Activated T-cell treated with anti-CD3 and anti-CD28 coated beads for 4 hours (primary cell): ENCODE measurements around the gene HAUS3.
"Not testable (repeated sequence)": the region's sequence is repeated elsewhere in the genome, so short reads cannot be mapped to it uniquely, and the experiment has no call there.

Source experiments
- DNase-seq: peaks from one replicate; pipeline ENCODE4 v3.0.0-alpha.2; 2020

The HAUS3 gene

GRCh38 chr4:2275546-2276251 is 33.8 kb upstream of the HAUS3 start:
- DNase-seq: no peak

- DNase-seq: not testable (repeated sequence)
Observed at GRCh38 chr4:2275044-2275397, 33.1 kb upstream of the HAUS3 start.

DNA sequence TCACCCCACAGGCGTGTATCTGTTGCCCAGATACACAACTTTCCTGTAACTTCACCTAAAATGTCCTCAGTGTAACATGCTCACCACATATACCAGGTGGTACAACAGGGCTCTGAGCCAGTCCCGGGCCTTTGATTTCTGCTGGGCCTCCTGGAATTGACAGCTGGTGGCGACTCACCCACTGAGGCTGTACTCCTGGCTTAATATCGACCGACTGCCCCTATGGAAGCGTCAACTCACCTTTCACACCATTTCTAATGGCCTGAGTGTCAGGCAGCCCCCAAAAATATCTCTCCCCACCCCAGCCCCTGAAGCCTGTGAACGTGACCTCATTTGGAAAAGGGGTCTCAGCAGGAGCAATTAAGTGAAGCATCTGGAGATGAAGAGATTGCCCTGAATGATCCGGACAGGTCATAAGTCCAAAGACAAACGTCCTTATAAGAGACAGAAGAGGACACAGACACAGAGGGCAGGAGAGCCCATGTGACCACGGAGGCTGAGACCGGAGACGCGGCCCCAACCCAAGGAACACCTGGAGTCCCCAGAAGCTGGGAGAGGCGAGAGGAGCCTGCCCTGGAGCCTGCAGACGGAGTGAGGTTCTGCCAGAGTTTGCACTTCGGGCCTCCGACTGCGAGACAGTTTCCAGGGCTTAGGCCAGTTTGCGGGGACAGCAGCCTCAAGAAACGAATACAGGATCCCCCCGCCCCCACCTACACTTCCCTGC is 32.6 kb upstream of the HAUS3 start:
- no peak for DNase-seq

DNA sequence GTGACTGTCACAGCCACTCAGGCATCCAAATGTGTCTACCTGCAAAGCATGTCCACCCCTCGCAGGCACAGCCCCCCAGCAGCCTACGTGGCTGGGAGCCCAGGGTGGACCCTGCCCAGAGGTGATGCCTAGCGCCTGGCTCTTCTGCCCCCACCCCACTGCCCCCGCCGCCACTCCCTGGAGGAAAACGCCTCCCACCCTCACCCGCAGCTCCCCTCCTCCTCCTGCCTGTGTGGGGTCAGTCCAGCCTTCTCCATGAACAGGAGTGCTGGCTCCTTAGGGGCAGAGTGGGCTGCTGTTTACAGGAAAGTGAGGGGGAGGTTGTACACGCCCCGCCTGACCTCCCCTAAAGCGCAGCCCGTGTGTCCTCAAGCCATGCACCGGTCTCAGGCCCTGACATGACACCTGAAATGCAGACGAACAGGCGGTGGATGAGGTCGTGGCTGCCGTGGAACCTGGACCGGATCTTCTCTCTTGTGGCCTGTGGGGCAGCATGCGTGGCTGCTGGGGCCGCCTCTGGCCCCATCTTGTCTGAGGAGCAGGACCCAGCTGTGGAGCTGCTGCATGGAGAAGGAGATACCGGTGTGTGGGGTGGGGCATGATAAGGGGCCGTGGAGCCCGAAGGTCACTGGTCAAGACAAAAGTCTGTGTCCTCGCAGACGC is 31.9 kb upstream of the HAUS3 start:
- no peak for DNase-seq

DNA sequence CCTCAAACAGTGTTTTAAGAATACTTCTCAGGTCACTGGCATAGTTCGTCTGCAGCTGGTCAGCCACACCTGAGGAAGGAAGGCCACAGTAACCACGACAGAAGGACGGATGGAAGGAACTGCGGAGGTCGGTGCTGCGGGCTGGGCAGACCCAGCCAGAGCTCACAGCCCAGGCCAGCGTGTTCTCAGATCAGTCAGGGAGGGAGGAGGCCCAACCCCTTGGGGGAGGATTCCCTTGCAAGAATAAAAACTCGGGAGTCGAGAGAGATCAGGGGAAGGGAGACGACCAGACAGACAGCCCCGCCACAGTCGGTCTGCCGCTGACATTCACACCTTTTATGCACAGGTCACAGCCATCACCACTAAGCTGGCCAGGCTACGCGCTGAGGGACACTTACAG is 31.3 kb upstream of the HAUS3 start:
- no peak for DNase-seq

- DNase-seq: no peak
Observed at GRCh38 chr4:2272828-2273120, 30.9 kb upstream of the HAUS3 start.

GRCh38 chr4:2272026-2272827 is 30.3 kb upstream of the HAUS3 start:
- no peak for DNase-seq

- DNase-seq: no peak
Observed at GRCh38 chr4:2271279-2272025, 29.5 kb upstream of the HAUS3 start.

DNA sequence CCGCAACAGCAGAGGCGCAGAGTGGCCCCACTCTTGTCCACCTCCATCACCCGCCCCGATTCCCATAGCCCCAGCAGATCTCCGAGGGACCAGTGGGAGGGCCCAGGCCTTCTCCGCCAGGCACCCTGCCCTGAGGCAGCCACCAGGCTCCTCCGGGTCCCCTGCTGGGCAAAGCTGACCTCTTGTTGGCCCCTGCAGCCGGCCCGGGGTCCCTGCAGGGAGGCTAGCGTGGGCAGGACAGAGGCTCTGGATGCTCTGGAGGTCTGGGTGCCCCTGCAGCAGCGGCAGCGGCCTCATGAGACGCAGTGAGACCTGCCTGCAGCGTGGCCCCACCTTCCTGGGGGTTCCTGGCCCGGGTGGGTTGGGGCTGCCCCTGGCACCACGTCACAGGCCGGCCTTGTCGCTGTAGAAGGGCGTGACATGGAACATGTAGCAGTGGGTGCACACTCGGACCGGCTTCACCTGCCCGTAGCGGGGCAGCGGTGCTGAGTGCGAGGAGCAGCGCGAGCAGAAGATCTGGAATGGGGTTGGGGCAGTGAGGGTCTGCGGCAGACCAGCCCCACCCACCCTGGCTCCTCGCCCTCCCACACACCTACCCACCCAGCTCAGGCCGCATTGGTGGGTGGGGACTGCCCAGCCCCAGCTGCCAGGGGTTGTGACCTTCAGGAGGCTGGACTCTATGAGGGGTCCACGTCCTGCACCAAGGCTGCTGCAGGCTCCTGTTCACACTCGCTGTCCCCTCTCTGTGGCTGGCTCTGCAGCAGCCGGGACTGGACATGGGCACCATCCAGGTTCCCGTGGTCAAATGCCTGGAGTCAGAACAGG is 28.6 kb upstream of the HAUS3 start:
- no peak for DNase-seq

DNA sequence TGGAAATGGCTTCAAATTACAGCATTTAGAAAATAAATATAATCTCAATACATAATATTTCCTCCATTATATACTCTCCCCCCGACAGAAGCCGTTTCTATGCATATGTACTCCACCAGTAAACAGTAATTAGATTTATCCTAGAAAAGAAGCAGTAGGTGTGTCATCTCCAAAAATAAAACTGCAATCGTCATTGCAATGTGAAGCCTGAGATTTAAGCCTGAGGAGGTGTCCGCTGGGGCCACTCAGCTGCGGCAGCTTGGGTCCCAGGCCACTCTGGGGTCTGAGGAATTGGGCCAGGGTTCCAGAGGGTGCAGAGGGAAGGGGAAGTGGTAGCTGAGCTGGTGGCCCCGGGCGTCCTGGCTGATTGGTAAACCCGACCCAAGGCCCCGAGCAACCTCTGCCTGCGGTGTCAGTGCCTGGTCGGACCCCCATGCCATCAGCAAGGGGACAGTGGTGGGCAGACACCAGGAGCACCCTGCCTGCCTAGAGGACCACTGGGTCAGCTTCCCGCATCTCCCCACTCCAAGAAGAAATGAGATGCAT is 27.8 kb upstream of the HAUS3 start:
- DNase-seq: no peak

DNA sequence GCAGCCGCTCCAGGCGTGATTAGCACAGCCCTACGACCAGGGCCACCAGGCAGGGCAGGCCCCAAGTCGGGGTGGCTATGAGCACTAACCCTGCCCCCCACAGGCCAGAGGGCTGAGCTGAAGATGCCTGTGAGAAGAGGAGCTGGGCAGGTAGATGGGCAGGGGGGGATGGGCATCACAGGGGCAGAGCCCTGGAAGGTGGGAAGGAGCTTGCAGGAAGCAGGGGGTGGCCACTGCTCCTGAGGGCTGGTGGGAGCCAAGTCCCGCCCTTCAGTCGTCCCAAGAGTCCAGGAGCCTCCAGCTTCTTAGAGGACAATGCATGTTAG is 27.2 kb upstream of the HAUS3 start:
- no peak for DNase-seq

GRCh38 chr4:2268357-2269205 is 26.7 kb upstream of the HAUS3 start:
- no peak for DNase-seq

GRCh38 chr4:2267841-2268240 is 25.9 kb upstream of the HAUS3 start:
- no peak for DNase-seq

- no peak for DNase-seq
Observed at GRCh38 chr4:2267320-2267811, 25.4 kb upstream of the HAUS3 start.

DNA sequence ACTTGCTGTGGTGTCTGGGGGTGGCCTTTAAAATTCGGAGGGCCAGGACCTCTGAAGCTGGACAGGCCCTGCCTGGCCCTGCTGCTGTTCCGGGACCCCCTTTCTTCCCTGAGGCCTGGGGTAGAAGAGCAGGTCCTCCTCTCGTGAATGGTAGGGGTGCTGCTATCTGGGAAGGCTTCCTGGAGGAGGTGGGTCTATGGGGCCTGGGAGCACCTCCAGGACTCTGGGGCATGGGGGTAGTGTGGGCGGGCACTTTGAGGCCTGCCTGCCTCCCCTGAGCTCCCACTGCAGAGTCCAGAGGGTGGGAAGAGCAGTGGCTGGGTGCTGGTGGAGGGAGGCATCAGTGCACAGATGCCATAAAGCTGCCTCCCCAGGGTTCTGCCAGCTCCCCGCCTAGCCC is 24.9 kb upstream of the HAUS3 start:
- DNase-seq: no peak

GRCh38 chr4:2266181-2266580 is 24.3 kb upstream of the HAUS3 start:
- DNase-seq: no peak

DNA sequence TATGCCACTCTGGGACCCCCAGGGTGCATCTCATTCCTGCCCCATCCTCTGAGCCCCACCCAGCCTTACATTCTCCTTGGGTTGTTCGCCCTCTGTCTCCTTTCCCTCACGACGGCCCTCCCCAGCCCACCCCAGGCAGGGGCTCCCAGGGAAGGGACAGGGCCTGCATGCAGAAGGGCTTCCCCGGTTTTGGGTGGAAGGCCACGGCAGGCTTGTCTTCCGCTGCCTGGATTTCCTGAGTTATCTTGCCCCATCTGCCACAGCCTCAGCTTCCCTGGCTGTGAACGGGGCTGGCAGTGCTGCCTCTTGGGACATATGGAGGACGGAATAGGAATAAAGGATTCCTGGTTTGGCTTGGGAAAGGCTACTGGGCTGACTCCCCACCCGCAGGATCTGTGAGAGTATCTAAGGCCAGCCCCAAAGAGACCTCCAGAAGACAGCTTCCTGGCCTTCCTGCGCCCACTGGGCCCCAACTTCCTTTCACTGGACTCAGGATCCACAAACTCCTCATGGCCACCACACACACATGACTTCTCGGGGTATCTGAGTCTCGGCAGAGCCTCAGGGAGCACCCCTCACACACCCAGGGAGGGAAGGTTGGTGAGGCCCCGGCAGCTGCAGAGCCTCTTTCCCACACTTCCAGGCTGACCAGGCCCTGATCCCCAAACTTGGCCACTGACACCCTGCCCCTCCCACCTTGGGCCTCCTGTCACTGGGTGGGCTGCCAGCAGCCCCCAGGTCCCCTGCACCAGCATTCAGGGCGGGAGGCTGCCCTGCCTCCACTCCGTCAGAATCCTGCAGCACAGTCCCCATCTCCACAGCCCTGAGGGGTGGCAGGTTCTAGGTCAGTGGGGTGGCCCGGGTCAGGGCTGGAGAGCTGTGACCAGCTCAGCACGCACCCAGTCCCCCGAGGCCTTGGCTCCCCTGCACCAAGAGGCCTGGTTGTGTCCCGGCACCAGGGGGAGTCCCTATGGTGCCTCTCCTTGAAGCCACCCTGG is 23.5 kb upstream of the HAUS3 start:
- no peak for DNase-seq

DNA sequence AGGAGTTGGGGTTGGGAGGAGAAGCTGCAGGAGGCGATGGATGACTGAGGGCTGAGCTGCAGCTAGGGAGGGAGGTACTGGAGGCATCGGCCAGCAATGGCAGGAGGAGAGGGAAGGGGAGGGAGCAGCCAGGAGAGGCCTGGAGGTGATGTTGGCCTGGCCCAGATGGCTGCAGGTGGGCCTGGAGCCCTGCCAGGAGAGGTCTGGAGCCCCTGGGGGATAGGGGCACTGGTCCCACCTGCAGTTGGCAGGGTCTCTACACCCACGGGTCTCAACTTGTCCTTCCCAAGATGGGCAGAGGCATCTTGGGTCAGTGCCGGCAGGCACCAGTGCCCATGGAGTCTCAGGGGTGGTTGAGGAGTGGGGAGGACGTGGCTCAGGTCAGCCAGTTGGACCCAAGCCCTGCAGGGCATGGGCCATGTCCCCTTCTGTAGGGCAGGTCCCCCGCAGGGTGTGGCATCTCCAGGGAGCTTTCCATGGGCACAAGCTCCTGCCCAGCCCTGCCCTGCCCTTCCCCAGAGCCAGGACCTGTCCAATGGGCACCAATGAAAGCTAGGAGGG is 22.6 kb upstream of the HAUS3 start:
- no peak for DNase-seq

DNA sequence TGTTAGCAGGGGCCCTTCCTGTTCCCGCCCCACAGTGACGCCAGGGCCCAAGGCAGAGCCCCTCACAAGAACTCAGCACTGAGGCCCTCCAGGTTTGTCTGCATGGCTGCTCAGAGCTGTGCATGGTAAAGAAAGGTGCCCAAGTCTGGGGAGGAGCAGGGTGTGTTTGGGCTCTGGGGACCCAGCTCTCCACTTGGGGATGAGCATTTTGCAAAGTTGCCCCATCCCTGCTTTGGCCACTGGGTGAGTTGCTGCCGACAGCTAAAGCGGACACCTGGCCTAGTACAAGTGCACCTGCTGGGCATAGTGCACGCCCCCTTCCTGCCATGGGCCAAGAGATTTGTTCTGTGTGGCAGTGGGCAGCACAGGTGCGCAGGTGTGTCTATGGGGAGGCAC is 22.0 kb upstream of the HAUS3 start:
- DNase-seq: no peak
